Stimulated activated CD4-positive, alpha-beta T cell treated with anti-CD3 and anti-CD28 coated beads, Interleukin-2, amount 100 ng/mL, for 4 hours (primary cell): Measurements from ENCODE around the gene CA9.
A peak's percentile ranks its signal among the peaks of the same experiment; 100 is the strongest.

Source experiments
- DNase-seq: peaks from one replicate; pipeline ENCODE4 v3.0.0-alpha.2; 2020; ENCODE audit warnings: low read depth

Gene CA9

GRCh38 chr9:35691757-35692301 lies 18.1 kb downstream of the CA9 start:
- no peak for DNase-seq

GRCh38 chr9:35695943-35696401 lies 22.2 kb downstream of the CA9 start:
- DNase-seq: no peak

- DNase-seq: peak; percentile 24
These were observed 22.9 kb downstream of the CA9 start for GRCh38 chr9:35696520-35697215.

- no peak for DNase-seq
These were observed 23.8 kb downstream of the CA9 start for GRCh38 chr9:35697486-35697885.

- DNase-seq: no peak
These were observed 24.5 kb downstream of the CA9 start for GRCh38 chr9:35698231-35698630.

- DNase-seq: no peak
These were observed 26.3 kb downstream of the CA9 start for GRCh38 chr9:35700031-35700430.

- DNase-seq: no peak
These were observed 27.2 kb downstream of the CA9 start for GRCh38 chr9:35700942-35701341.

- no peak for DNase-seq
These were observed 29.0 kb downstream of the CA9 start for GRCh38 chr9:35702696-35703095.

GRCh38 chr9:35703906-35704672 lies 30.4 kb downstream of the CA9 start:
- no peak for DNase-seq

GRCh38 chr9:35705372-35705771 lies 31.6 kb downstream of the CA9 start:
- no peak for DNase-seq

GRCh38 chr9:35705836-35706430 lies 32.2 kb downstream of the CA9 start:
- DNase-seq: no peak

GRCh38 chr9:35706951-35707350 lies 33.2 kb downstream of the CA9 start:
- DNase-seq: no peak

GRCh38 chr9:35708146-35708545 lies 34.4 kb downstream of the CA9 start:
- no peak for DNase-seq

GRCh38 chr9:35710818-35711500 lies 37.2 kb downstream of the CA9 start:
- DNase-seq: no peak

- no peak for DNase-seq
These were observed 38.0 kb downstream of the CA9 start for GRCh38 chr9:35711501-35712428.

- no peak for DNase-seq
These were observed 39.2 kb downstream of the CA9 start for GRCh38 chr9:35712762-35713400.

- no peak for DNase-seq
These were observed 39.9 kb downstream of the CA9 start for GRCh38 chr9:35713578-35713977.

GRCh38 chr9:35714123-35714522 lies 40.4 kb downstream of the CA9 start:
- DNase-seq: no peak

GRCh38 chr9:35714579-35715252 lies 41.0 kb downstream of the CA9 start:
- DNase-seq: no peak

GRCh38 chr9:35716230-35716629 lies 42.5 kb downstream of the CA9 start:
- DNase-seq: no peak
